ENCODE results near the gene COL17A1.

DNA sequence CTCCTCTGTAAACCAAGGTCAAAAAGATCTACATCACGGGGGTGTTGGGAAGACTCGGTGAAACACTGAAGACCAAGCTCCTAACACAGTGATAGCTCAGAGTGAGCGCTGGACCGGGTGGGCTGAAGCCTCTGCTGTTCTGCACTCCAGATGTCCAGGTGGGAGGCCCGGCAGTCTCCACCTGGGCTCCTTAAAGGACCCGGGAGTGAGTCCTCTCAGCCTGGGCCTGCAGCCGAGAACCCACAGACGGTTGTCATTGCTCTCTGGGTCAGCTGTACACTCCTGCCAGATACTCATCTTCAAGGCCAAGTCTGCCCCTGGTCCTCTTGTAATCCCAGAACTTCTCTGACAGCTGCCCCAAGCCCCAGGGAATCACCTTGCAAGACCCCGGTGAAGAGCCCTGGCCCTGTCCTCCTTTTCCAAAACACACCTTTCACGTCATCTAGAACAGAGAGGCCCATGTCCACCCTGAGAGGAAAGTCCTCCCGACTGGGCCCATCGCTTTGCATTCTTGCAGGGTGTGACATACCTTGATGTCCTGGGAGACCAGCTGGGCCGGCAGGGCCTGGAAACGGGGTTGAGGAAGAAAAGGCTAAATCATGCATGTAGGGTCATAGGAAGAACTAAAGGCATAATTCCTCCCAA is 43.7 kb downstream of the COL17A1 start:
- TF ChIP-seq, protein P1, sequence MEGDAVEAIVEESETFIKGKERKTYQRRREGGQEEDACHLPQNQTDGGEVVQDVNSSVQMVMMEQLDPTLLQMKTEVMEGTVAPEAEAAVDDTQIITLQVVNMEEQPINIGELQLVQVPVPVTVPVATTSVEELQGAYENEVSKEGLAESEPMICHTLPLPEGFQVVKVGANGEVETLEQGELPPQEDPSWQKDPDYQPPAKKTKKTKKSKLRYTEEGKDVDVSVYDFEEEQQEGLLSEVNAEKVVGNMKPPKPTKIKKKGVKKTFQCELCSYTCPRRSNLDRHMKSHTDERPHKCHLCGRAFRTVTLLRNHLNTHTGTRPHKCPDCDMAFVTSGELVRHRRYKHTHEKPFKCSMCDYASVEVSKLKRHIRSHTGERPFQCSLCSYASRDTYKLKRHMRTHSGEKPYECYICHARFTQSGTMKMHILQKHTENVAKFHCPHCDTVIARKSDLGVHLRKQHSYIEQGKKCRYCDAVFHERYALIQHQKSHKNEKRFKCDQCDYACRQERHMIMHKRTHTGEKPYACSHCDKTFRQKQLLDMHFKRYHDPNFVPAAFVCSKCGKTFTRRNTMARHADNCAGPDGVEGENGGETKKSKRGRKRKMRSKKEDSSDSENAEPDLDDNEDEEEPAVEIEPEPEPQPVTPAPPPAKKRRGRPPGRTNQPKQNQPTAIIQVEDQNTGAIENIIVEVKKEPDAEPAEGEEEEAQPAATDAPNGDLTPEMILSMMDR (optimal IDR thresholded peaks at IDR 0.05 in 1 of 3, IDR thresholded peaks at IDR 0.05 in 1 of 3, conservative IDR thresholded peaks at IDR 0.05 in 1 of 3; ENCODE audit: extremely low read depth in 1 of 3, insufficient read depth in 2 of 3, low read length in 3 of 3): no peak
- no peak for TF ChIP-seq EZH2 (IDR thresholded peaks at IDR 0.05; ENCODE audit: low read length)
